ENCODE measurements around the gene BAHCC1.

DNA sequence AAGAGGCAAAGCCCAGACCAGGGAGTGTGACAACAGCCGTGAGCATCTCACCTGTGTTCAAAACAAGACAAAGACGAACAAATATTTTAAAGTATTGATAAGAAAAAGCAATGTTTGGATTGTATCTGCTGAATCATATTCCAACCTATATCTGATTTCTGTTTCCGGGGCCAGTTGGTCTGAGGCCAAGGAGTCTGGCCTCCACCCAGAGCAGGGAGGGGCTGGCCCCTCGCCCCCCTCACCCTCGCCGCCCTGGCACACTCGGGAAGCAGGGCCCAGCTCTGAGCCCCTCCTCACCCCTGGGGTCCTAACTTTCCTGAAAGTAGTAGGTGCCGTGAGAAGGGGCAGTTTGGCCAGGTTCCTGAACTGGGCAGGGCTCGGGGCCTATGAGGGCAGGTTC lies 69.3 kb downstream of the BAHCC1 start:
- TF ChIP-seq PRPF4 (IDR thresholded peaks at IDR 0.05; ENCODE audit: insufficient read depth, low read depth, low read length, poor library complexity, severe bottlenecking) (no peak), ZFX (CRISPR knock-in tag; IDR thresholded peaks at IDR 0.05) (no peak), ETV6 (IDR thresholded peaks at IDR 0.05; ENCODE audit: borderline replicate concordance in 1 of 2, low read depth in 2 of 2, low read length in 1 of 2) (no peak), ETV6 (CRISPR knock-in tag; IDR thresholded peaks at IDR 0.05; ENCODE audit: borderline replicate concordance) (no peak)
